Osteocyte (in vitro differentiated cells): ENCODE measurements around the gene EEF1A2. TPM values are rescaled to one million over a fixed set of nuclear protein-coding genes. Genes with fewer than 3 reads are reported as not detected.
A peak's percentile ranks its signal among the peaks of the same experiment; 100 is the strongest.

Experiments used
- DNase-seq: peaks from one replicate; pipeline ENCODE4 v3.0.0; 2021; ENCODE audit warnings: mixed read lengths; ENCODE audit not compliant: unreplicated experiment; ENCODE audit errors: extremely low spot score
- H3K27ac Mint-ChIP-seq: one replicate; pipeline ENCODE4 v1.8.0; 2021; ENCODE audit warnings: mild to moderate bottlenecking, mixed read lengths; ENCODE audit not compliant: unreplicated experiment
- H3K27me3 Mint-ChIP-seq: one replicate; pipeline ENCODE4 v1.8.0; 2021; ENCODE audit warnings: mixed read lengths; ENCODE audit not compliant: unreplicated experiment
- H3K36me3 Mint-ChIP-seq: one replicate; pipeline ENCODE4 v1.8.0; 2021; ENCODE audit warnings: mixed read lengths; ENCODE audit not compliant: unreplicated experiment
- H3K4me1 Mint-ChIP-seq: one replicate; pipeline ENCODE4 v1.8.0; 2021; ENCODE audit warnings: mixed read lengths; ENCODE audit not compliant: unreplicated experiment
- H3K4me3 Mint-ChIP-seq: one replicate; pipeline ENCODE4 v1.8.0; 2021; ENCODE audit warnings: mild to moderate bottlenecking, moderate library complexity, mixed read lengths; ENCODE audit not compliant: unreplicated experiment
- H3K9me3 Mint-ChIP-seq: one replicate; pipeline ENCODE4 v1.8.0; 2021; ENCODE audit warnings: mixed read lengths; ENCODE audit not compliant: unreplicated experiment
- total RNA-seq: library from RNA; stranded (reverse); gene quantifications from 2 replicates; pipeline ENCODE4 v1.2.1, GENCODE V29; 2021
- TF ChIP-seq, protein P1 (sequence below): fragments of 200-600 bp; sonication (generic); IDR thresholded peaks from 2 replicates; pipeline ENCODE4 v1.5.0; 2021; ENCODE audit warnings: antibody characterized with exemption, mild to moderate bottlenecking, moderate library complexity

The EEF1A2 gene
- total RNA-seq, 1 donor from 2014 or later, result 0.56 TPM

DNA sequence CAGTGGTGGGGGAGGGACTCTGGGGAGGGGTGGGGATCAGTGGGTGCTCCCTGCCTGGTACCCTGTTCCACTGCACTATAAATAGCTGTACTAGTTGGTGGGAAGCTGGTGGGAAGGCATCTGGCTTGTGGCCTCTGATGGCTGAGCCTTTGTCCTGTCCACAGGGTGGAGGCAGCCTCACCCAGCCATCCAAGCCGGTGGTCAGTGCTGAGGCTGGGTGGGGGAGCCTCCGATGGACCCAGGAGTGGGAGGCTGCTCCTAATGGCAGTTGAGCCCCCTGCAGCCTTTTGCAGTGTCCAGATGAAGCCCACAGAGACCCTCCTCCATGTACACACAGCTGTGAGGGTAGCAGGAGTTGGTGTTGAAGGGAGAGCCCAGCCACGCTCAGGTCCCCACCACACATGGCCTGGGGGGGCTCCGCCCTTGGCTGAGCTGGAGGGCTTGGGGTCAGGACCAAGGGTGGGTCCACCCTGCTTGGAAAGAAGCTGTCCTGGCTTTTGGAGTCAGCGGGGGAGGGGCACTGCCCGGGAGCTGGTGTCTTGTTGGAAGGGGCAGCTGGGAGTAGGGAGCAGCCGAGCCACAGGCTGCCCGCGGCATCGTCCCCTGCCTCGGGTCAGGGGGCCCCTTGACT is 24.2 kb upstream of the EEF1A2 start:
- DNase-seq, result no peak

DNA sequence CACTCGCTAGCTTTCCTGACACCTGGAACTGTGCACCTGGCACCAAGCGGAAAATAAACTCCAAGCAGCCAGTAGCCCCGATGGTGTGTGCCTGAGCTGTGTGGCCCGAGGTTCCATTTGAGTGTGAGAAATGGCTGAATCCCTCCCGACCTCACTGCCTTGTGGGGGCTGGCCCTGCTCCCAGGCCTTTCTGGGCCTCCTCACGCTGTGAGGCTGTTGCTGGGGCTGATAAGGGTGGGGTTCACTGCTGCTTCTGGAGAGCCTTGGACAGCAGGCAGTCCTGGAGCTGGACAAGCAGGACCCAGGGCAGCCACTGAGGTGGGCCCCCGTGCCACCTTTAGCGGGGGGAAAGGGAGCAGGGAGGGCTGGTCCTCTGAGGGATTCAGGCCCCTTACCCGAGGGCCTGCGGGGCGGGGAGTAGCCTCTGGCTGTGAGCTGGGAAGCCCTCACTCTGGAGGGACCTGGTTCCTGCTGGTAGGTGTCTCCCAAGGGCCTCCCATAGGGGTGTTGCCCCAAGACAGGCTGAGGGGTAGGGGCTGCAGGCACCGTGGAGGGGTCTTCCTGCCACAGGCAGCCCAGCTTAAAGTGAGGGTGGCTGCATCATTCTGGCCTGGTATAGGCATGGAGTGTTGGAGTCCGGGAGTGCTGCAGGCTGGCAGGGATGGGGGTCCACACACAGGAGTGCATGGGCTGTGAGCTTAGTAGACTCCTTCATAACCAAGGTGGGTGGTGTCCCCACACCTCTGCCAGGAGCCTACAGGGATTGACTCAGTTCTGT is 23.4 kb upstream of the EEF1A2 start:
- TF ChIP-seq, protein P1, sequence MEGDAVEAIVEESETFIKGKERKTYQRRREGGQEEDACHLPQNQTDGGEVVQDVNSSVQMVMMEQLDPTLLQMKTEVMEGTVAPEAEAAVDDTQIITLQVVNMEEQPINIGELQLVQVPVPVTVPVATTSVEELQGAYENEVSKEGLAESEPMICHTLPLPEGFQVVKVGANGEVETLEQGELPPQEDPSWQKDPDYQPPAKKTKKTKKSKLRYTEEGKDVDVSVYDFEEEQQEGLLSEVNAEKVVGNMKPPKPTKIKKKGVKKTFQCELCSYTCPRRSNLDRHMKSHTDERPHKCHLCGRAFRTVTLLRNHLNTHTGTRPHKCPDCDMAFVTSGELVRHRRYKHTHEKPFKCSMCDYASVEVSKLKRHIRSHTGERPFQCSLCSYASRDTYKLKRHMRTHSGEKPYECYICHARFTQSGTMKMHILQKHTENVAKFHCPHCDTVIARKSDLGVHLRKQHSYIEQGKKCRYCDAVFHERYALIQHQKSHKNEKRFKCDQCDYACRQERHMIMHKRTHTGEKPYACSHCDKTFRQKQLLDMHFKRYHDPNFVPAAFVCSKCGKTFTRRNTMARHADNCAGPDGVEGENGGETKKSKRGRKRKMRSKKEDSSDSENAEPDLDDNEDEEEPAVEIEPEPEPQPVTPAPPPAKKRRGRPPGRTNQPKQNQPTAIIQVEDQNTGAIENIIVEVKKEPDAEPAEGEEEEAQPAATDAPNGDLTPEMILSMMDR, result no peak
- no peaks in the 10 kb centered on the region for H3K27me3 Mint-ChIP-seq
- H3K9me3 Mint-ChIP-seq, result no peaks in the 10 kb centered on the region
- peak overlapping the region; percentile 54 for H3K4me3 Mint-ChIP-seq
- peaks cover 15% of the 10 kb centered on the region for H3K4me1 Mint-ChIP-seq
- H3K36me3 Mint-ChIP-seq, result peaks cover 11% of the 10 kb centered on the region
- H3K27ac Mint-ChIP-seq, result no peak overlapping the region
- no peak for DNase-seq

More for the DNA sequence above, 24.2 kb upstream of the EEF1A2 start:
- H3K36me3 Mint-ChIP-seq, result peaks cover 11% of the 10 kb centered on the region
- no peak overlapping the region for H3K27ac Mint-ChIP-seq
- TF ChIP-seq, protein P1, result no peak
- no peaks in the 10 kb centered on the region for H3K9me3 Mint-ChIP-seq
- H3K27me3 Mint-ChIP-seq, result no peaks in the 10 kb centered on the region
- H3K4me1 Mint-ChIP-seq, result peaks cover 15% of the 10 kb centered on the region
- no peak overlapping the region for H3K4me3 Mint-ChIP-seq

DNA sequence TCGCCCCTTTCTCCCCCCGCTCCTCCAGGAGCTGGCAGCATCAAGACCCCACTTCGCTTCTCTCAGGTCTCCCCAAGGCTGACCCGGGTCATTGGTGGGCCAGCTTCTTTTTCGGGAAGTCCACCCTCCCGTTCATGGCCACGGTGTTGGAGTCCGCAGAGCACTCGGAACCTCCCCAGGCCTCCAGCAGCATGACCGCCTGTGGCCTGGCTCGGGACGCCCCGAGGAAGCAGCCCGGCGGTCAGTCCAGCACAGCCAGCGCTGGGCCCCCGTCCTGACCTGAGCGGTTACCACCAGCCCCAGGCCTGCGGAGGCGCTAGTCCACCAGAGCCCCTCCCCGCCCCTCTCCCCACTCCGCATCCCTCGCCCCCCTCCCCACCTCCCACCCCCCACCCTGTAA is 22.7 kb upstream of the EEF1A2 start:
- DNase-seq, result no peak
- Mint-ChIP-seq H3K4me3 (peak overlapping the region; percentile 83), H3K36me3 (peaks cover 11% of the 10 kb centered on the region), H3K27me3 (no peaks in the 10 kb centered on the region), H3K27ac (peak overlapping the region; percentile 77), H3K9me3 (no peaks in the 10 kb centered on the region), H3K4me1 (peaks cover 15% of the 10 kb centered on the region)
- TF ChIP-seq, protein P1, result no peak

DNA sequence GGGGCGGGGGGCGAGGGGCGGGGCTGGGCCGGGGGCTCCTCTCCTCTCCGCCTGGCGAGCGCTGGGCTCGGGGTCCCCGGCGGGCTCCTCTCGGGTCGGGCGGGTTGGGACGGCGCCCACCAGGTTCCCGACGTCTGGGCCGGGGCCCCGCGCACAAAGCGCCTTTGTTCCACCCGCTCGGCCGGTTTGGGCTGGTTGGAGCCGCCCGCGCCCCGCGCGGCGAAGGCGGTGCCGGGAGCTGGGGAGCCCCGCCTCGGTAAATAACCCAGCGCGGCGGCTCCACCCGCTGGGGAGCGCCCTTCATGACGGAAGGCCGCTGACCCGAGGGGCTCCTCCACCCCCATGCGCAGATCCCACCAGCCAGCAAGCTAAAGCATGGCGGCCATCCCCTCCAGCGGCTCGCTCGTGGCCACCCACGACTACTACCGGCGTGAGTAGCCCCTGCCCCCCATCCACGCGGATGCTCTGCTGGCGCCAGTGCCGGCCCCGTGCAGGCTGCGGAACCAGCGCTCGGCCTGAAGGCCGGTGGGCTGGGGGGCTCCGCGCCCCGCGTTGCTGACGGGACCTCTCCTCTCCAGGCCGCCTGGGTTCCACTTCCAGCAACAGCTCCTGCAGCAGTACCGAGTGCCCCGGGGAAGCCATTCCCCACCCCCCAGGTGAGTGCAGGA is 22.2 kb upstream of the EEF1A2 start:
- Mint-ChIP-seq H3K27ac (peak overlapping the region; percentile 77), H3K9me3 (no peaks in the 10 kb centered on the region), H3K36me3 (peaks cover 11% of the 10 kb centered on the region), H3K4me3 (peak overlapping the region; percentile 83), H3K4me1 (peaks cover 15% of the 10 kb centered on the region), H3K27me3 (no peaks in the 10 kb centered on the region)
- DNase-seq, result no peak
- TF ChIP-seq, protein P1, result no peak

DNA sequence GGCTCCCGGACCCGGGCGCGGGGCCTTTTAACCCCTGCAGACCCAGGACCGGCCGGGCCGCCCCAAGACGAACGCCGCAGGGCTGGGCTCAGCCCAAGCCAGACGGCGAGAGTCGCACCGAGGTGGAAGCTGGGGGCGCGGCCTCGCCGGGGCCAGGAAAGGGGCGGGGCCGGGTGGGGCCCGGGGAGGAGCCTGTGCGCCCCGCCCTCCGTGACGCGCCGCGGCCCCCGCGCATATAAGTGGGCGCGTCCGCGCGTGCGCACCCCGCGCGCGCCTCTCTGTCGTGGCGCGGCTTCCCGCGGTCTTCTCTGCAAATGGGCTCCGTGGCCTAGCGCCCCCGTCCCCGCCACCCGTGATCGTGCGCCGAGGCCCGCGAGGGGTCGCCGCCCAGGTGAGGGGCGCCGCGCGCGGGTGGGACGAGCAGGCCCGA is 21.6 kb upstream of the EEF1A2 start, which contains the start of gene PPDPF:
PPDPF (plus strand) TSS at position 262 of the 430 bp plus-strand sequence. CDS start 544 bp downstream, outside the sequence.
- peak; percentile 94 for DNase-seq
- peaks cover 15% of the 10 kb centered on the region for H3K4me1 Mint-ChIP-seq
- no peaks in the 10 kb centered on the region for H3K9me3 Mint-ChIP-seq
- TF ChIP-seq, protein P1, result no peak
- H3K27me3 Mint-ChIP-seq, result no peaks in the 10 kb centered on the region
- peak within 1 kb of the TSS; percentile 83 for H3K4me3 Mint-ChIP-seq
- peaks cover 11% of the 10 kb centered on the region for H3K36me3 Mint-ChIP-seq
- H3K27ac Mint-ChIP-seq, result peak within 1 kb of the TSS; percentile 77
